HG03469 (cell line): ENCODE results near the gene FAM25C.
"Not testable (repeated sequence)": the region's sequence is repeated elsewhere in the genome, so short reads cannot be mapped to it uniquely, and the experiment has no call there.

ENCODE experiments used
- ATAC-seq: cut with Tn5 transposase; IDR thresholded peaks from one replicate; pipeline ENCODE4 v1.9.1; 2021; ENCODE audit warnings: mild to moderate bottlenecking, moderate library complexity, moderate number of reproducible peaks; ENCODE audit not compliant: unreplicated experiment

FAM25C gene

GRCh38 chr10:47959677-47960076, 39.9 kb downstream of the FAM25C start:
- ATAC-seq, result not testable (repeated sequence)

GRCh38 chr10:47957158-47957557, 42.4 kb downstream of the FAM25C start:
- ATAC-seq, result not testable (repeated sequence)

DNA sequence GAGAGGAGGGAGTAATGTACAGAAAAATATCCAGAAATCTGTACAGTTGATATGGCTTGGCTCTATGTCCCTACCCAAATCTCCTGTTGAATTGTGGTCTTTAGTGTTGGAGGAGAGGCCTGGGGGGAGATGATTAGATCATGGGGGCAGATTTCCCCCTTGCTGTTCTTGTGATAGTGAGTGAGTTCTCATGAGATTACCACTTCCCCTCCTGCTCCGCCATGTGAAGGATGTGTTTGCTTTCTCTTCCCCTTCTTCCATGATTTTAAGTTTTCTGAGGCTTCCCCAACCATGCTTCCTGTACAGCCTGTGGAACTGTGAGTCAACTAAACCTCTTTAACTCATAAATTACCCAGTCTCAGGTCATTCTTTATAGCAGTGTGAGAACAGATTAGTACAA, 52.2 kb downstream of the FAM25C start:
- not testable (repeated sequence) for ATAC-seq
